HG02759 (cell line): Measurements from ENCODE around the gene DNAJB14.

ENCODE experiments used
- ATAC-seq: cut with Tn5 transposase; IDR thresholded peaks from one replicate; pipeline ENCODE4 v1.9.1; 2021; ENCODE audit warnings: mild to moderate bottlenecking, moderate library complexity; ENCODE audit not compliant: unreplicated experiment

Gene DNAJB14

DNA sequence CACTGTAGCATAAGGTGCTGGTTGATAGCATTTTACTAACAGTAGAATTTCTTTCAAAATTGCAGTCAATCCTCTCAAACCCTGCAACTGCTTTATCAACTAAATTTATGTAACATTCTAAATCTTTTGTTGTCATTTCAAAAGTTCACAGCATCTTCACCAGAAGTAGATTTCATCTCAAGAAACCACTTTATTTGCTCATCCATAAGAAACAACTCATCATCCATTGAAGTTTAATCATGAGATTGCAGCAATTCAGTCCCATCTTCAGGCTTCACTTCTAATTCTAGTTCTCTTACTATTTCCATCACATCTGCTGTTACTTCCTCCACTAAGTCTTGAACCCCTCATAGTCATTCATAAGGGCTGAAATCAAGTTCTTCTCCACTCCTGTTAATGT lies 73.8 kb downstream of the DNAJB14 start:
- ATAC-seq, result no peak

DNA sequence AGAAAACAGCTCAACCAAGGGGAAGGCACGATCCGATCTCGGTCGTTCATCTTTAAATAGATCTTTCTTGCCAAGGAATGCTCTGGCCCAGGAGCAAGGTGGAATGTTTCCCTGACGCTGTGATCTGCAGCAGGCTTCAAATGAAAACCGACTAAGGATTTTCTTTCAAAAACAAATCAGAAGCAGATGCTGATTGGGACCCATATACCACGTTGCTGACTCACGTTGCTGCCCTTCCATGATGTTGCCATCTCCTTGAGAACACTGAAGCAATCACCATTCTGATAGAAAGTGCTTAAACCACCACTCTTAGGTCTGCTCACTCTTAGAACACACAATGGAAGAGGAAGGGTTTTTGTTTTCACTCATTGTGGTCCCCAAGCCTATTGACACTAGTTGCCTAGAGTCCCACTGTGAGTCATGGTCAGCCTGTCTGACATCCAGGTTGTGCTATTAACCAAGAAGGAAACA lies 78.3 kb downstream of the DNAJB14 start:
- ATAC-seq, result no peak

DNA sequence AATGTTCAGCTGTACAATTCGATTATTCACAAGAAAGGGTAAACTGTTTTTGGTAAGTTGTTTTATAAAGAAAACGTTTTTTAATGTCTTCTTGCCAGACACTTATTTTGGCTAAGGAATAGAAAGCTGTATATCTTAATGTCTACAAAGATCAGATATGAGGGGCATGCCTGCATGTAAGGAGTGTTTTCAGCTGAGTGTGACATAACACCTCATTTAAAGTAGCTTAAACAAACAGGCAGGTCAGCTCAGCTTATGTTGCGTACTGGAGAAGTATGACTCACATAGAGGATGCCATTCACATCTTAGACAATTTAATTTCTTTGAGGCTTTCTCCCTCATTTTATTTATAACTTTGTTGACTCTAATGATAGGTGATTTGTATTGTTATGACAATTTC lies 82.6 kb downstream of the DNAJB14 start:
- ATAC-seq, result no peak

GRCh38 chr4:99861120-99861905 lies 85.1 kb downstream of the DNAJB14 start:
- peak; percentile 66 for ATAC-seq

GRCh38 chr4:99860521-99860920 lies 85.9 kb downstream of the DNAJB14 start:
- ATAC-seq, result no peak

DNA sequence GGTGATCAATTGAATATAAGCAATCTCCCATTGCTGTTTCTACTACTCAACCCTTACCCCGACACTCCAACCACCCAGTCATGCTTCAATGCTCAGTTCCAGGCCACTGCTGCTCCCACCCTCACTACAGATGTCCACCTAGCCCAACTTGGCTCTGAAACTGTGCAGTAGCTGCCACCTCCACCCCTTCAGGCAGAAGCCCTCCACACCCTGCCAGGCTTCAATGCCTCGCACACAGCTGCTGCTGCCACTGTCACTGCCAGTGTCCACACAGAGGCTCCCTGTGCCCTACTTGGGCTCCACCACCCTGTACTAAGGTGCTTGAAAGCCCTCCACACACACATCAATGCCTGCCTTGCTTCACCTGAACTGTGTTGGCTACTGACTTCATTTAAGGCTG lies 86.8 kb downstream of the DNAJB14 start:
- ATAC-seq, result peak; percentile 67

DNA sequence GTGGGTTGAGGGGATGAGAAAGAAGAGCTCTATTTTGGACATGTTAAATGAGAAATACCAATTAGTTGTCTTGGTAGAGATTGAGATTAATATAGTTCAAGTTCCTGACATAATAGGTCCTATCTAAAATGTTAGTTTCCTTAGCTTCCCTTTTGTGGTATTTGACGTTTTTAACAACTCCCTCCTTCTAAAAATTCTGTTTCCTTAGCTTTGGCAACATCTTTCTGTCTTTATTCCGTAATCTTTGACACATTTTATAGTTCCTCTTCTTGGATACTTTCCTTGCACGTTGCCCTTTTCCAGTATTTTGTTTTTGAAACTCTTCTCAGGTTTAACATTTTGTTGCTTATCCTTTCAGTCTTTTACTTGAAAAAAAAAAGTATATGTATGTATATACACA lies 89.1 kb downstream of the DNAJB14 start:
- ATAC-seq, result no peak

GRCh38 chr4:99856166-99856565 lies 90.3 kb downstream of the DNAJB14 start:
- ATAC-seq, result no peak

- peak; percentile 37 for ATAC-seq
Observed at GRCh38 chr4:99855678-99856077, 90.7 kb downstream of the DNAJB14 start.

GRCh38 chr4:99853999-99854398 lies 92.4 kb downstream of the DNAJB14 start:
- no peak for ATAC-seq

DNA sequence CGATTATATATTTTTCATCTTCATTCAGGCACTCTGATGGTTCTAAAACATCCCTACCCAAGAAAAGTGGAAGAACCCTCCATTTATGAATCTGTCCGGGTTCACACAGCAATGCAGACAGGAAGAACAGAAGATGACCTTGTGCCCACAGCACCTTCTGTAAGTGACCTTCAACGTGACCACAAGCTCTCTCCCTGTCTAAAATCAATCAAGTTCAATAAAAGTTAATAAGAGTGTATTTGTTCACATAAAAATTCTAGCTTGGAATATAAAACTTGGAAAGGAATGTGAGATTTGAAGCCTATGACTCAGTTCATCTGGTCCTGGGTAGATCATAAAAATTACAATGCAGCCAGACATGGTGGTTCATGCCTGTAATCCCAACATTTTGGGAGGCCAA lies 93.2 kb downstream of the DNAJB14 start:
- ATAC-seq, result no peak

- no peak for ATAC-seq
Observed at GRCh38 chr4:99852199-99852749, 94.1 kb downstream of the DNAJB14 start.

DNA sequence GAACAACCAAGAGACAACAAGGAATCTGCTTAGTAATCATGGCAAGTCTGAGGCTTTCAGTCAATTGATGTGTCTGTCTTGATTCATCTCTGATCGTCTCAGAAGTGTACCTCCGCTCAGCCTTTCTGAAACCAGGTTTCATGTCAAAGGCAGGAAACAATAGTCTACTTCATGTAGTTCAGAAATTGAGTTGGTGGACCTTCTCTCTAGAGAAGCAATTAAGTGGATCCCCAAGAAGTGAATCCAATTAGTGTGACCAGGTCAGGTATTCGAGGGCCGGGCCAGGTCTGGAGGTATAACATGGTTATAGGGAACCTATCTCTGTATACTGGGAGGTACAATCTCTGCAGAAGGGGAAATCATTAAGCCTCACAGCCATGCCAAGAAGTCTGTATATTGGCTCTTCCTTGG lies 97.8 kb downstream of the DNAJB14 start:
- peak; percentile 35 for ATAC-seq

DNA sequence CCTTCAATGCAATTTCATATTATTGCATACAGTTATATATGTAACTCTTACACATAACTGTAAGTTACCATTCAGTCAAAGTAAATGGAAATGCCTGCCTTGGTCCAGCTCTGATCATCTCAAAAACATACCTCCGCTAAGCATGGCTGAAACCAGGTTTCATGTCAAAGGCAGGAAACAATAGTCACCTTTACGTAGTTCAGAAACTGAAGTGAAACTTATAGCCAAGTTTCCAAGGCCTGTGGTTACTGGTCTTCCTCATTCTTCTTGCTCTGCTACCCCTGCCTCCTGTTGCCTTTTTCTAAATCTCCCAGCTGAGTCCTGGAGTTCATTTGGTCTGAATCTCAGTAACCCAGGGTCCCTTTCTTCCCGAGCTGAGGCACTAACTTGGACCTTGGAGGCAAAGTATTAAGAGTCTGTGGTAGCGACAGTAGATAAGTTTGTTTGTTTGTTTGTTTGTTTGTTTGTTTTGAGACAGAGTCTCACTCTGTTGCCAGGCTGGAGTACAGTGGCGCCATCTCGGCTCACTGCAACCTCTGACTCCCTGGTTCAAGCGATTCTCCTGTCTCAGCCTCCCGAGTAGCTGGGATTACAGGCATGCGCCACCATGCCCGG lies 98.9 kb downstream of the DNAJB14 start:
- ATAC-seq, result peak; percentile 64

DNA sequence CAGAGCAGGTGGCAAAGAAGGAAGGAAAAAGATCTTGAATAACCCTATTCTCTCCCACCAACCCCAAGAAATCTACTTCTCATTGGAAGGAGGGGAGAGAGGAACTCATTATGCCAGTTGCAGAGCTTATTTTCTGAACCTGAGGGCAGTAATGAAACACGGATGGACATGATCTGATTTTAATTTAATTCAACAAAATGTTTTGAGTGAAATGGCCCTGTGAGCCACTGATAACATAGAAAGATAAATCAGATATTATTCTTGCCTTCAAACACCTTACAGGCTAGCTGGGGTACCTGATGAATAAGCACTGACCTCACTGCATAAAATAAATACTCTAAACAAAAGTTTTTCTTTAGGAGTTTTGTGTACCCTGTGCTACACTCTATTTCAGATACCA lies 99.5 kb downstream of the DNAJB14 start:
- no peak for ATAC-seq
